Measurements from ENCODE around the gene UPF2. TPM values are rescaled to one million over a fixed set of nuclear protein-coding genes. Genes with fewer than 3 reads are reported as not detected.
A peak's percentile ranks its signal among the peaks of the same experiment; 100 is the strongest.

Gene UPF2
- total and polyA plus RNA-seq, 10 of the 15 experiments (the other 5 are each of a cell fraction or from before 2014, with no cell fraction given), result 21.0 to 44.4 (median 25.9) TPM

DNA sequence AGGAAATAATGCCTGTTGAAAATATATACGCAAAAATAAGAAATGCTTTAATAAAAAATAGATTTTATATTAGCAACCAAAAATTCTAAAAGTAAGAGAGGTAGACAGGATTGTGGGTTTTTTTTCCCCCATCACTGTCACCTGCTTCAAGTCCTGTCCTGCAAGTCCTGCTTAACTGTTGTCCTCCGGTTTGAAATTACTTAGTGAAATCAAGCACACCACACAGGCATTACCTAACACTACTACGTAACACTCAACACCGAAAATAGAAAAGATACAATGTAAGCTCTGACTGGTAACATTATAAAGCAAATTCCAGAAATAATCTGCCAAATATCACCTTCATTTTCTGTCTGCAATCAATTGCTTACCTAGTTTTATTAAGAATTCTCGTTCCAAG lies 90.9 kb downstream of the UPF2 start:
- Histone ChIP-seq H3K4me1 (ENCODE audit: control insufficient read depth, insufficient read depth, low read length) (peaks cover 7% of the 10 kb centered on the region), H3K27me3 (replicated peaks in 1 of 2; ENCODE audit: control insufficient read depth in 2 of 2, insufficient read depth in 2 of 2, low read length in 1 of 2) (no peaks in the 10 kb centered on the region), H3K27ac (ENCODE audit: control insufficient read depth, insufficient read depth) (no peak overlapping the region), H3K79me2 (ENCODE audit: control insufficient read depth, insufficient read depth, low read length) (no peaks in the 10 kb centered on the region), H3K4me3 (no peak overlapping the region), H3K36me3 (ENCODE audit: control insufficient read depth in 2 of 2, insufficient read depth in 2 of 2, low read length in 1 of 2) (peaks cover 2 to 34% of the 10 kb centered on the region in 2 experiments), H3K9ac (ENCODE audit: control insufficient read depth, insufficient read depth, low read length) (no peak overlapping the region), H3K9me3 (replicated peaks; ENCODE audit: control insufficient read depth, insufficient read depth, low read length) (no peaks in the 10 kb centered on the region), H2AFZ (ENCODE audit: control insufficient read depth, low read depth, low read length) (no peak overlapping the region), H3K4me2 (ENCODE audit: control insufficient read depth, insufficient read depth) (no peak overlapping the region), H4K20me1 (ENCODE audit: control insufficient read depth, insufficient read depth) (no peaks in the 10 kb centered on the region)
- BruUV-seq (replicated peaks), result TSS peak; percentile 8
- ChIA-PET SMC1A (ENCODE audit: uncharacterized antibody, unreplicated experiment) (no interaction called here), RAD21 (ENCODE audit: unreplicated experiment) (no interaction called here), POLR2A (interaction anchor here (1.6 kb wide), 1 partner anchor 8 kb away, joined by 4 read pairs; no protein-coding TSS in a partner anchor), CTCF (interaction anchor here (0.6 to 1.2 kb wide), 3 partner anchors 65 to 134 kb away, joined by 3 read pairs; no protein-coding TSS in a partner anchor)
- FAIRE-seq (no peak), ATAC-seq (no peak), DNase-seq (ENCODE audit: low read depth, low spot score) (no peak)
- in situ Hi-C loops (cut with MboI) (no loop called here), intact Hi-C loops (cut with micrococcal nuclease; ENCODE audit: unreplicated experiment) (no loop called here)
- 96% methylated on average over 5 of the region's 5 CpGs for WGBS (ENCODE audit: insufficient coverage, insufficient replicate concordance, low lambda C conversion rate, missing lambda C conversion rate)
- TF ChIP-seq, protein P1, sequence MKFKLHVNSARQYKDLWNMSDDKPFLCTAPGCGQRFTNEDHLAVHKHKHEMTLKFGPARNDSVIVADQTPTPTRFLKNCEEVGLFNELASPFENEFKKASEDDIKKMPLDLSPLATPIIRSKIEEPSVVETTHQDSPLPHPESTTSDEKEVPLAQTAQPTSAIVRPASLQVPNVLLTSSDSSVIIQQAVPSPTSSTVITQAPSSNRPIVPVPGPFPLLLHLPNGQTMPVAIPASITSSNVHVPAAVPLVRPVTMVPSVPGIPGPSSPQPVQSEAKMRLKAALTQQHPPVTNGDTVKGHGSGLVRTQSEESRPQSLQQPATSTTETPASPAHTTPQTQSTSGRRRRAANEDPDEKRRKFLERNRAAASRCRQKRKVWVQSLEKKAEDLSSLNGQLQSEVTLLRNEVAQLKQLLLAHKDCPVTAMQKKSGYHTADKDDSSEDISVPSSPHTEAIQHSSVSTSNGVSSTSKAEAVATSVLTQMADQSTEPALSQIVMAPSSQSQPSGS (IDR thresholded peaks at IDR 0.05; ENCODE audit: low read length), result no peak
- TF ChIP-seq, protein P2, sequence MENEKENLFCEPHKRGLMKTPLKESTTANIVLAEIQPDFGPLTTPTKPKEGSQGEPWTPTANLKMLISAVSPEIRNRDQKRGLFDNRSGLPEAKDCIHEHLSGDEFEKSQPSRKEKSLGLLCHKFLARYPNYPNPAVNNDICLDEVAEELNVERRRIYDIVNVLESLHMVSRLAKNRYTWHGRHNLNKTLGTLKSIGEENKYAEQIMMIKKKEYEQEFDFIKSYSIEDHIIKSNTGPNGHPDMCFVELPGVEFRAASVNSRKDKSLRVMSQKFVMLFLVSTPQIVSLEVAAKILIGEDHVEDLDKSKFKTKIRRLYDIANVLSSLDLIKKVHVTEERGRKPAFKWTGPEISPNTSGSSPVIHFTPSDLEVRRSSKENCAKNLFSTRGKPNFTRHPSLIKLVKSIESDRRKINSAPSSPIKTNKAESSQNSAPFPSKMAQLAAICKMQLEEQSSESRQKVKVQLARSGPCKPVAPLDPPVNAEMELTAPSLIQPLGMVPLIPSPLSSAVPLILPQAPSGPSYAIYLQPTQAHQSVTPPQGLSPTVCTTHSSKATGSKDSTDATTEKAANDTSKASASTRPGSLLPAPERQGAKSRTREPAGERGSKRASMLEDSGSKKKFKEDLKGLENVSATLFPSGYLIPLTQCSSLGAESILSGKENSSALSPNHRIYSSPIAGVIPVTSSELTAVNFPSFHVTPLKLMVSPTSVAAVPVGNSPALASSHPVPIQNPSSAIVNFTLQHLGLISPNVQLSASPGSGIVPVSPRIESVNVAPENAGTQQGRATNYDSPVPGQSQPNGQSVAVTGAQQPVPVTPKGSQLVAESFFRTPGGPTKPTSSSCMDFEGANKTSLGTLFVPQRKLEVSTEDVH (IDR thresholded peaks at IDR 0.05; ENCODE audit: low read depth, partially characterized antibody), result no peak
- TF ChIP-seq MTA3 (IDR thresholded peaks at IDR 0.05; ENCODE audit: borderline replicate concordance, low read length) (no peak), DPF2 (IDR thresholded peaks at IDR 0.05) (no peak), NFIC (IDR thresholded peaks at IDR 0.05; ENCODE audit: low read depth, low read length) (no peak), FOXK2 (IDR thresholded peaks at IDR 0.05) (no peak)
- TF ChIP-seq, protein P3, sequence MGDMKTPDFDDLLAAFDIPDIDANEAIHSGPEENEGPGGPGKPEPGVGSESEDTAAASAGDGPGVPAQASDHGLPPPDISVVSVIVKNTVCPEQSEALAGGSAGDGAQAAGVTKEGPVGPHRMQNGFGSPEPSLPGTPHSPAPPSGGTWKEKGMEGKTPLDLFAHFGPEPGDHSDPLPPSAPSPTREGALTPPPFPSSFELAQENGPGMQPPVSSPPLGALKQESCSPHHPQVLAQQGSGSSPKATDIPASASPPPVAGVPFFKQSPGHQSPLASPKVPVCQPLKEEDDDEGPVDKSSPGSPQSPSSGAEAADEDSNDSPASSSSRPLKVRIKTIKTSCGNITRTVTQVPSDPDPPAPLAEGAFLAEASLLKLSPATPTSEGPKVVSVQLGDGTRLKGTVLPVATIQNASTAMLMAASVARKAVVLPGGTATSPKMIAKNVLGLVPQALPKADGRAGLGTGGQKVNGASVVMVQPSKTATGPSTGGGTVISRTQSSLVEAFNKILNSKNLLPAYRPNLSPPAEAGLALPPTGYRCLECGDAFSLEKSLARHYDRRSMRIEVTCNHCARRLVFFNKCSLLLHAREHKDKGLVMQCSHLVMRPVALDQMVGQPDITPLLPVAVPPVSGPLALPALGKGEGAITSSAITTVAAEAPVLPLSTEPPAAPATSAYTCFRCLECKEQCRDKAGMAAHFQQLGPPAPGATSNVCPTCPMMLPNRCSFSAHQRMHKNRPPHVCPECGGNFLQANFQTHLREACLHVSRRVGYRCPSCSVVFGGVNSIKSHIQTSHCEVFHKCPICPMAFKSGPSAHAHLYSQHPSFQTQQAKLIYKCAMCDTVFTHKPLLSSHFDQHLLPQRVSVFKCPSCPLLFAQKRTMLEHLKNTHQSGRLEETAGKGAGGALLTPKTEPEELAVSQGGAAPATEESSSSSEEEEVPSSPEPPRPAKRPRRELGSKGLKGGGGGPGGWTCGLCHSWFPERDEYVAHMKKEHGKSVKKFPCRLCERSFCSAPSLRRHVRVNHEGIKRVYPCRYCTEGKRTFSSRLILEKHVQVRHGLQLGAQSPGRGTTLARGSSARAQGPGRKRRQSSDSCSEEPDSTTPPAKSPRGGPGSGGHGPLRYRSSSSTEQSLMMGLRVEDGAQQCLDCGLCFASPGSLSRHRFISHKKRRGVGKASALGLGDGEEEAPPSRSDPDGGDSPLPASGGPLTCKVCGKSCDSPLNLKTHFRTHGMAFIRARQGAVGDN (IDR thresholded peaks at IDR 0.05), result no peak
- TF ChIP-seq, protein P4, sequence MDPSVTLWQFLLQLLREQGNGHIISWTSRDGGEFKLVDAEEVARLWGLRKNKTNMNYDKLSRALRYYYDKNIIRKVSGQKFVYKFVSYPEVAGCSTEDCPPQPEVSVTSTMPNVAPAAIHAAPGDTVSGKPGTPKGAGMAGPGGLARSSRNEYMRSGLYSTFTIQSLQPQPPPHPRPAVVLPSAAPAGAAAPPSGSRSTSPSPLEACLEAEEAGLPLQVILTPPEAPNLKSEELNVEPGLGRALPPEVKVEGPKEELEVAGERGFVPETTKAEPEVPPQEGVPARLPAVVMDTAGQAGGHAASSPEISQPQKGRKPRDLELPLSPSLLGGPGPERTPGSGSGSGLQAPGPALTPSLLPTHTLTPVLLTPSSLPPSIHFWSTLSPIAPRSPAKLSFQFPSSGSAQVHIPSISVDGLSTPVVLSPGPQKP (IDR thresholded peaks at IDR 0.05; ENCODE audit: low read depth, low read length), result no peak

Measured in GM12878 (cell line).